GM19035 (cell line): ENCODE results near the gene IDH1.
"Not testable (repeated sequence)": the region's sequence is repeated elsewhere in the genome, so short reads cannot be mapped to it uniquely, and the experiment has no call there.

Experiments used
- ATAC-seq: cut with Tn5 transposase; IDR thresholded peaks from one replicate; pipeline ENCODE4 v1.9.1; 2021; ENCODE audit not compliant: unreplicated experiment

IDH1 gene

DNA sequence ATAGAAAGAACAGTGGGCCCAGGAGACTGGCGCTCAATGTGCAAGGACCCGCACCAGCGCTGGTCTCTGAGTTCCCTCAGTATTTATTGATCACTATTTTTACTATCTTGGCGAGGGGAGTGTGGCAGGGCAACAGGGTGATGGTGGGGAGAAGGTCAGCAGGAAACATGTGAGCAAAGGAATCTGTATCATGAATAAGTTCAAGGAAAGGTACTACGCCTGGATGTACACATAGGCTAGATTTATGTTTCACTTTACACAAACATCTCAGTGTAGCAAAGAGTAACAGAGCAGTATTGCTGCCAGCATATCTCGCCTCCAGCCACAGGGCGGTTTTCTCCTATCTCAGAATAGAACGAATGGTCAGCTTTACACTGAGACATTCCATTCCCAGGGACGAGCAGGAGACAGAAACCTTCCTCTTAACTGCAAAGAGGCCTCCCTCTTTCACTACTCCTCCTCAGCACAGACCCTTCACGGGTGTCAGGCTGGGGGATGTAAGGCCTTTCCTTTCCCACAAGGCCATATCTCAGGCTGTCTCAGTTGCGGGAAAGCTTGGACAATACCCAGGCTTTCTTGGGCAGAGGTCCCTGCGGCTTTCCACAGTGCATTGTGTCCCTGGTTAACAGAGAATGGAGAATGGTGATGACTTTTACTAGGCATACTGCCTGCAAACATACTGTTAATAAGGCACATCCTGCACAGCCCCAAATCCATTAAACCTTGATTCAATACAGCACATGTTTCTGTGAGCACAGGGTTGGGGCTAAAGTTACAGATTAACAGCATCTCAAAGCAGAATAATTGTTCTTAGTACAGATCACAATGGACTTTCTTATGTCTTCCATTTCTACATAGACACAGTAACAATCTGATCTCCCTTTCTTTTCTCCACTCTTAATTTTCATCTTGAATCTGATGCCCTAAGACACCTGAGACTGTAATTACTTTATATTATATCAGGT is 2.3 kb upstream of the IDH1 start:
- ATAC-seq, result not testable (repeated sequence)

DNA sequence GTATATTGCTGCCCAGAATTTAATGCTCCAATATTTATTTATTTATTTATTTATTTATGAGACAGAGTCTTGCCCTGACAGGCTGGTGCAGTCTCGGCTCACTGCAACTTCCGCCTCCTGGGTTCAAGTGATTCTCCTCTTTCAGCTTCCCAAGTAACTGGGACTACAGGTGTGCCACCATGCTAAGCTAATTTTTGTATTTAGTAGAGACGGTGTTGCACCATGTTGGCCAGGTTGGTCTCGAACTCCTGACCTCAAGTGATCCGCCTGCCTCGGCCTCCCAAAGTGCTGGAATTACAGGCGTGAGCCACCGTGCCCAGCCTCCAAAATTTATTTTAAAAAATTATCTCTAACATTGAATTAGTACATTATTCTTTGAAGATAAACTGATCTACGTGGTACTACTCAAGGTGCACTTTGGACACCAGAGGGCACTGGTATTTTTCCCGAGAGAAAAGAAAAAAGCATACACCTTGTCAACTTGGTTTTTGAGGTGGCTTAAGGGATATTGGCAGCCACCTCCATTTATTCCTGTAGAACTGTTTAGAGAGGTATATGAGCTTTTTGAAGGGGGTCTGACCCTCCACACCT is 1.4 kb upstream of the IDH1 start:
- no peak for ATAC-seq

DNA sequence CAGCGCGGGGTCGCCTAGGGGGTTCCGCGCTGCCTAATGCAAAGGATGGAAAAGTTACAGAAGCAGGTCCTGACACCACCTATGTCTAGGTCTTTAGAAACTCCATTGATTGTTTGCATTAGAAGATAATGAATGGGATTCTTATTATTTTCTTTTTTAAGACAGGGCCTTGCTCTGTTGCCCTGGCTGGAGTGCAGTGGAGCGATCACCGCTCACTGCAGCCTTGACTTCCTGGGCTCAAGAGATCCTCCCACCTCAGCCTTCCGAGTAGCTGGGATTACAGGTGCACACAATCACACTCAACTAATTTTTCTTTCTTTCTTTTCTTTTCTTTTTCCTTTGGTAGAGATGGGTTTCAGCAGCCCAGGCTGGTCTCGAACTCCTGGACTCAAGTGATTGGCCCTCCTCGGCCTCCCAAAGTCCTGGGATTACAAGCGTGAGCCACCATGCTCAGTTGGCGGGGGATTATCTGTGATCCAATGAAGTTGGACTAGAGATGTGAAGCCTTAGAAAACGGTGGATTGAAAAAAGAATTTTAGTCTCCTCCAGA is 761 bp upstream of the IDH1 start:
- peak; percentile 9 for ATAC-seq

DNA sequence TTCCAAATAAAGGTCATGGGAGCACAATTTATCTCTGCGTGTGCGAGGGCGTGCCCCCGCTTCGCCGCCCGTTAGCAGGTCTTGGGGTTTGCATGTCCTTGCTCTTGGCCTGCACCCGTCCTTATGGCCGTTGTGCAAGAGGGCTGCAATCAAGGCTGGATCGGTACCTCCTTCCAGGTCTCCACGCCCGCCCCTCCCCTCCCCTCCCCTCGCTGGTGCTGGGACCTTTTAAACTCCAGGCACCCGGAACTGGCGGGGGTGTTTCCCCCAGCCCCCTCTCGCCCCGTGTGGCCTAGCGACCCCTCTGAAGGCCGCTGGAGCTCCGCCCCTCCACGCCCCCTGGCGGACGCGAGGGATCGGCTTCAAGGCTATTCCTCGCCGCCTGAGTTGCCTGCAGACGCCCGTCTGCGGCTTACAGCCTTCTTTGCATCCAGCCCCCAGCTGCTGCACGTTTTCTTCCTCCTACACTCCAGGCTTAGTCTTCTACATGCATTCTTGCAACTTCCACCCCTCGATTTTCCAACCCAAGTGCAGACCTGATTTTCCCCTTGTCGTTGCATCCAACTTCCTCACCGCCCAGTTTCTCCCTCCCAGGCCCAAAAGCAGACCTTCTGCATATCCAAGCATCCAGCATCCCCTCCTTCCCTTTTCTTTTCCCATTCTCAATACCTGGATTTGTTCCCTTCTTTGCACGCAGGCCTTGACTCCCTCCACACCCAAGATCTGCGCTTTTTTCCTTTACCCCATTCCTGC is 577 bp downstream of the IDH1 start:
- ATAC-seq, result peak; percentile 74

DNA sequence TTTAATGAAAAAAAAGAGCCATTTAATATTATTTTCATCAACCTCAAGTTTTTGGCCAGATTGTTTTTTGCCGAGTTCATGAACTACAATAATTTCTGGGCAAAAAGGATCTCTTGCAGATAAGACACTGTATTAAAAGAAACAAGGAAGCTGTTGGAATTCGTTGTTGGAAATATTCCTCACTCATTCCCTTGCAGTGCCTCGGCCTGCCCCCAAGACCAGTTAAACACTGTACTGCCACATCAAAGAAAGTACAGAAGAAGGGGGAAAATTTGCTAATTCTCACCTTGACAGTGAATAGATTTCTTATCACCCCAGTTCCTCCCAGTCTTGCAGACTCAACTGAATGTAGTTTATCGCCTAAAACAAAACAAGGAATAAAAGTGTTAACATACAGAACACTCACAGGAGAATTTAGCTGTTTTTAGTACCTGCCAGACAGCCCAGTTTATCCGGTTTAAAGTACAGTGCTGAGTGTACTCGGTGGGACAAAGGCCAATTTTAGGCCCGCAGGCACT is 1.2 kb downstream of the IDH1 start:
- no peak for ATAC-seq

DNA sequence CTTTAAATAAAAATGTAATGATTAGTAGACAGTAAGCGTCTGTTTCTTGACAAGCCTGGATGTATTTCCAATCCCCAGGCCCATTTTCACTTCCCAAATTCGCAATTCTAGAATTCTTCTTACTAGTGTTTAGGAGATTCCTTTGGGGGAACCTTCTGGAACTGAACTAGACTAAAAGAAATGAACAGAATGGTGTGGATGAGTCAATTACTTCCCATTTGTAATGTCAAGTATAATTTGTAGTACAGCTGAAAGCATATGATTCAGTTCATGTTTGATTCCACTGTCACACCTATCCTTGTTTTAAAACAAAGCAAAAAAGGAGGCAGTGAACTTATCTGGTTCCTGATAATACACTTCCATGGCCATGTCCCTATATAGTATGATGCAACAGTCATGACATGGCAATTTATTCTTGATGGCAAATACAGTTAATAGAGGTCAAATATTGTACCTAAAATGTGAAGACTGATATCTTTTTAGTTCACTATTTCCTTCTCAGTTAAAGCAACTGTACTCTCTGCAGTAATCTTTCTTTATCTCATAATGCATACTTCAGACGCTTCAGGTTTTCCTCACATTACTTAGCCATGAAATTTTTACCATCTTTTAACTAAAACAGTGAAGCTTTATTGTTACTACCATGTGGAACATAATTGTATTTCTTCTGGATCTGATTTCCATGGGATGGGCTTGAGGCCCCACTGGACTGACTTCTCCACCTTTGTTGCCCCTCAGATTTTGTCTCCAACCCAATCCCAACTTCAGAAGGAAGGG is 2.0 kb downstream of the IDH1 start:
- no peak for ATAC-seq

DNA sequence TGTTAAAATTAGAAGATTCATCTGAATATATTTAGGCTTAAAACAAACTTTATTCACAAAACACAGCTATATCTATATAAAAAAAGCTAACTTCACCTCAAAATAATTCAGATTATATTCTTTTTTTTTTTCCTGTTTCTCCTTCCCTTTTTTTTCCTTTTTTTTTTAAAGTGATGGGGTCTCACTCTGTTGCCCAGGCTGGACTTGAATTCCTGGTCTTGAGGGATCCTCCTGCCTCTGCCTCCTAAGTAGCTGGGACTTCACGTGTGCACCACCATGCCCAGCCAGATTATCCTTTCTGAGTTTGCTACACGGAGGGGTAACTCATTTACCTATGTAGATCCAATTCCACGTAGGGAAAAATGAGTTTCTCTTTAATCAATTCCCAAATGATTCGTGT is 3.8 kb downstream of the IDH1 start:
- ATAC-seq, result no peak

DNA sequence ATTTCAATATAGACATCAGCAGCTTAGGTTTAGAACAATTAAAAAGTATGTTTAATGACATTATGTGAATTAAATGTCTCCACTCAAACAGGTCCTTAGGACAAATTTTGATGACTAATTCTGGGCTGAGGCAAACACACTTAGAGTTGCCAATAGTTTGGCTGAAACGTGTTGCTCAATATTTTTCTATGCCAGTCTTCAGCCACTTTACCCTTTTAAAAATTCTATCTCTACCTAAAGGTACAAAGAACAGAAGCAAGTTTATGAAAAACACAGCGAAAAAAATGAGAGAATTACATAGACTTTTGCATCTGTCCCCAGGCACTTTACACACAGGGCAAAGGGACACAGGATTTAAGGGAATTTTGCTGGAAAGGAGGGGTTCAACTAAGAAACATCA is 4.5 kb downstream of the IDH1 start:
- ATAC-seq, result no peak

DNA sequence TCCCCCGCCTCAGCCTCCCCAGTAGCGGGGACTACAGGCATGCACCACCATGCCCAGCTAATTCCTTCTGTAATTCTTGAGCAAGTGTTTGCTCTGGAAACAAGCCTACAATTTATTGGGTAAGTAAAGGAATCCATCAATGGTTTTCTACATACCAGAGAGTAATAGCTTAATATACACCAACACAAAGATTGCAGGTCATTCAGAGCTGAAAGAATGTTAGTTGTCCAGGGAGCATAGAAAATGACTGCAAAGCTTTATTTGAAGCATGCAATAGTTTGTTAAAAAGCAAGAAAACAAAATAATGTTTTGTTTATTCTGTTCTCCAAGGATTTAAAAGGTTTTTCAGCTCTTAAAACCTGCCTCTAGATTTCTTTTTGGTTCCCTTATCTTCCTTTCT is 5.6 kb downstream of the IDH1 start:
- ATAC-seq, result no peak

DNA sequence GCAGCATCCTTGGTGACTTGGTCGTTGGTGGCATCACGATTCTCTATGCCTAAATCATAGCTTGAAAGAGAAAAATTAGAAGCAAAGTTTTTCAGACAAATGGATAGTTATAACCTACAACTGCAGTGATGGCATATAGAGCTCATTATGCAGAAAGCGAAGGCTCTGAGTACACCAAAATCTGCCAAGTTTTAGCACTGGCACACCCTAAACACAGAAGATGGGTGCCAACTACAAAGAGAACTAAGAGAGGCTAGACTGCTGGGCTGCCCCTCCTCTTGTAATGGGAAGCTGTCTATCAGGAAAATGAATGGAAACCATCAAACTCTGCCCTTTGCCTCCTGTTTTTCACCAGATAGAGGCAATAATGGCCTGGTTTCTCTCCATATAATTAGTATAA is 6.3 kb downstream of the IDH1 start:
- ATAC-seq, result no peak

DNA sequence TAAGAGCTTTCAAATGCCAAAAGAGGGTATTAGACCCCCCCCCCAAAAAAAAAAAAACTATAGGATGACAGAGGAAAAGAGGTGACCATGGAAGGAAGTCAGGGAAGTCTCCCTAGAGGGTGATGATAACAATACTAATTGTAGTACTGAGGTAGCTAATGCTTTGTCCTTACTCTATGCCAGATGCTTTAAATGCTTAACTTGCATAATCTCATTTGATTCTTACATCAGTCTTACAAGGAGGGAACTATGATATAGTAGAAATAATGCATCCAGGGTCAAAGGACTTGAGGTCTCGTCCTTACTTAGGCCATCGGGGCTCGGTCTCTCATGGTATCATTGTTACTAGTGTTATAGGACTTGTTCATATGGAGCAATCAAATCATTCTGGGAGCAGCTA is 9.1 kb downstream of the IDH1 start:
- no peak for ATAC-seq

DNA sequence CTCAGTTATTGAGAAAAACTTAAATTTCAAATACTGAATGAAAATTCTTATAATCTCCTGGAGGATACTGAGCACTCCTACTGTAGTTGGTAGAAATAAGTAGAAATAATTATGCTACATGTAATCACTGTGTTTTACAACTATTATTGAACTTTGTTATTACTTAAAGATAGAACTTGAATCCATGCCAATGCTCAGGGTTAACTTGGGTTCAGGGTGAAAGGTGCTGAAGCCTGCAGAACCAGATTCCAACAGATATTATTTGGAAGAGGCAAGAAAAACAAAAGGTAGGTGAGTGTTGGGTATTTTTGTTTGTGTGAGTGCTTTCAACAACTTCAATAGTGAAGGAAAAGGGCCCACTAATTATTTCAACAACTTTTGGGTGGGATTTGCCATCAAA is 10.4 kb downstream of the IDH1 start:
- ATAC-seq, result no peak

DNA sequence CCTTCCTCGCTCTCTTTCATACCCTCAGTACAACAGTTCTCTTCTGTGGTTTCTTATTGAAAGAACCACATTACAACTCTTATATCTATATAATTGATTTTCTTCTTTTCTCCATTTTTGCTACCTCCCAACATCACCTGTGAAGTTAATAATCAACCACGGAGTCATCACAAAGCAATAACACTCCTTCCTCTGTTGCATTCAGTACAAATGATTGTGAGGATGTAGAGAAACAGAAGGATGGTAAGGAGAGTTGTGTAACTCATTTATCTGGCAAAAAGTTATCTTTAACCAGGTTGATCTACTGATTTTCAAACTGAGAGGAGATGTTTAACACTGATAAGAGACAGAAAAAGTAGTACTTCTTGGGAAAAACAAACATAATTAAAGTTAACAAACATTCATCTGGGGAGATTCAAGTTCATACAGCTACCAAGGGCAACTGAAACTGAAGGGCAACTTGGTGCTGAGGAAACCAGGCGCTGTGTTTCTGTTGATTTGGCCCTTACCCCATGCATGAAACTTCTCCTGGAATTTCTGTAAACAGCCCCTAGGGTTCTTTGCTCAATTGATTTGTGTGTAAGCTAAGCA is 14.2 kb downstream of the IDH1 start:
- no peak for ATAC-seq

DNA sequence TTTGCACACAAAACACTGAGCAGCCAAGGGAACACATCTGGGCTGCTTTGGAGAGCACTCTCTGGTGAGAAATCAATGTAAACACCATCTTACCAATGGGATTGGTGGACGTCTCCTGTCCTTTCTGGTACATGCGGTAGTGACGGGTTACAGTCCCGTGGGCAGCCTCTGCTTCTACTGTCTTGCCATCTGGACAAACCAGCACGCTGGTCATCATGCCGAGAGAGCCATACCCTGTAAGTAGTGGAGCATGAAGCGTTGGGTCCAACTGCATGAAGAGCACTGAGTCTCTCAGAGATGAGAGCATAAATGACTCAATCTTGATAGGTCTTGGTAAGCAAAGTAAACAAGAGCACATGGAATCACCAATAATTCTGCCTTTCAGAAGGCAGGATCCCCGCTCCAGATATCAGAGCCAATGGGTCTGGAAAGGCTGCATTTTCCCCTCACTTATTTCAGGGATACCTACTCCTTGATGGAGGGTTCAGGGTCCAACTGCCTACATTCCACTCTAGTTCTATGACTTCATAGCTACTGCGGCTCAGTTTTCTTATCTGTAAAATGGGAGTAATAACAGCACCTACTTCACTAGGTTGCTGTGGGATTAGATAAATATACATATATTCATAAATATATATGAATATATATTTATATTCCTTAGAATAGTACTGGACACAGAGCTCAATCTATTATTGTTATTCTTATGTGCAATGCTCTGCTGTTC is 14.9 kb downstream of the IDH1 start:
- ATAC-seq, result no peak

DNA sequence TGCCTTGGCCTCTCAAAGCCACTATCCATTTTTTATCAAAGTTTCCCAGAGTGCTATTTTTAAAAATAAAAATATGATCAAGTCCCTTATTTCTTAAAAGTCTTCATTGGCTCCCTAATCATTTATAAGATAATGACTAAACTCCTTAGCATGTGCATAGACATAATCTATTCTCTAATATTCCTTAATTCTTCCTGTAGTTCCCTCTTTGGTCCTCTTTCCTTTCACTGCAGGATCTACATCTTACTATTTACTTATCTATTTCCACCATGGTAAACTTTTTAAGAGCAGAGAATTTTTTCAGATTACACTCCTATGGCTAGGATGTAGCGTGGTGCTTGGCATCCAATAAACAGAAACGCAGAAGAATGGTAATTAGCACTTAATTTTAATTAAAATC is 19.0 kb downstream of the IDH1 start:
- no peak for ATAC-seq

DNA sequence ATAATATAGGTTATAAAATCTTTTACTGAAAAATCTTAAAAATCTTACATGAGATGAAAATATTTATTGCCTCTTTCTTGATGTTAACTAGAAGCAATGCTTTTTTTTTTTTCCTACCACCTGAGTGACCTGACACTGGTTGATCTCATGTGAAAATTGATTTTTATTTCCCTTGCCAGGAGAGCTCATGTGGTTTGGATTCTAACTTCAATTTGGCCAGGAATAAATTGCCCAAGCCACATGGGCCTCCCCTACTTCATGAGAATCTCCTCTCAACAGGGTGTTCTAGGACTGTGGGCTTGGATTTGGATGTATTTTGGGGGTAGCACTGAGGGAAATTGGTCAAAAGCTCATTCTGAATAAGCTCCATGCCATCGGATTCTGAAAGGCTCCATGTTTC is 20.1 kb downstream of the IDH1 start:
- no peak for ATAC-seq

DNA sequence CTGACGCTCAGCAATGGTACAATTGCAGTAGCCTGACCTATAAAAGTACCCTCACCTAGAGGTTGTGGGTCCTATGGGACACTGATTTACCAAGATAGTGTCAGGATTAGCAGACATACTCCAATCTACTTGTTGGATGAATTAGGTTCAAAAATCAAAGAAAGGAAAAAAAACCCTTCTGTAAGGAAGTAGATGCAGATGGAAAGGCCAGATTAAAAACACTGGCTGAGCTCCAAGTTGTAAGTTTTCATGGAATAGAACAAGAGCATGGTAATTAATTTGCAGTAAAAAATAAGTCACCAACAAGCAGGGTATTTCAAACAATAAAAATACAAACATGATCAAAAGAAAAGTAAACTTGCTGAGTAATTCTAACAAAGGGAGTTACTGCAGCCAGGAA is 26.4 kb downstream of the IDH1 start:
- ATAC-seq, result no peak

DNA sequence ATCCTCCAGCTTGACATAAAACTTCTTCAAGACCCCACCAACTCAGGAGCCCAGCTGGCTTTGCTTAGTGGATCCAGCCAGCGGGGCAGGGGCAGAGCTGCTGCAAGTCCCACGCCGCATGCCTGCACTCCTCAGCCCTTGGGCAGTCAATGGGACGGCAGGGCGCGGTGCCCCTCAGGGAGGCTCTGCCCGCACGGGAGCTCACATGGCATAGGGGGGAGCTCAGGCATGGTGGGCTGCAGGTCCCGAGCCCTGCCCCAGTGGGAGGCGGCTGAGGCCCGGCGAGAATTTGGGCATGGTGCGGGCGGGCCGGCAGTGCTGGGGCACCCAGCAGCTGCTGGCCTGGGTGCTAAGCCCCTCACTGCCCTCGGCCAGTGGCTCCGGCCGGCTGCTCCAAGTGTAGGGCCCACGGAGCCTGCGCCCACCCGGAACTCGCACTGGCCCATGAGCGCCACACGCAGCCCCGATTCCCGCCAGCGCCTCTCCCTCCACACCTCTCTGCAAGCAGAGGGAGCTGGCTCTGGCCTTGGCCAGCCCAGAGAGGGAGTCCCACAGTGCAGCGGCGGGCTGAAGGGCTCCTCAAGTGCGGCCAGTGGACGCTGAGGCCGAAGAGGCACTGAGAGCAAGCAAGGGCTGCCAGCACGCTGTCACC is 27.2 kb downstream of the IDH1 start:
- no peak for ATAC-seq

DNA sequence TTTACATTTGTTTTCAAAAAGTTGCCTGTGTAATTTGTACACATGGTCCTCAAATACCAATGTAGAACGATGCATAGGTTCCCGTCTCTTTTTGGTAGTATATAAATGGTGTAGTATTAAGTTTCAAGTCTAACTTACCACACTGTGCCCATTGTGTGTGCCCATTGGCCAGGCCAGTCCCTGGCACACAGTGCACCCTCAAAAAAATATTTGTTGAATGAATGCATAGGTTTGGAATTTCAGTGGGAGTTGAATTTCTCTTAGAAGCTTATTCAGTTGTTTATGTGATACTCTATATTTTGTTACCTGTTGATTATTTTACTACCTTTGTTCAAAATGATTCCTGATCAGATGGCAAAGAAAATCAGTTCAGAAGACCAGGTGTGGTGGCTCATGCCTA is 30.1 kb downstream of the IDH1 start:
- no peak for ATAC-seq
